Subcutaneous preadipocyte (primary cell): Measurements from ENCODE around the gene CYRIA. TPM values are rescaled to one million over a fixed set of nuclear protein-coding genes. Genes with fewer than 3 reads are reported as not detected.

Experiments
- total RNA-seq: library from RNA; depleted of rRNA; stranded (reverse); fragments of >200 nt; gene quantifications from 2 replicates; pipeline ENCODE4 v1.2.3, GENCODE V29; 2012

CYRIA gene
- 2.5 and 2.6 TPM in 2 replicates for total RNA-seq

GRCh38 chr2:16665748-16666448 is at the start of gene CYRIA:
Gene CYRIA (minus strand): TSS chr2:16665834. CDS start chr2:16588119, 77,715 bp downstream.

